OCI-M2 (cell line): Measurements from ENCODE around the gene CDCA4.
"Not testable (repeated sequence)": the region's sequence is repeated elsewhere in the genome, so short reads cannot be mapped to it uniquely, and the experiment has no call there.

Experiments
- DNase-seq: peaks from one replicate; lab custom pipeline; 2025; ENCODE audit not compliant: unreplicated experiment; lab: John Stamatoyannopoulos, UW

The CDCA4 gene

GRCh38 chr14:105020815-105021655, at the start of gene CDCA4:
Gene CDCA4 (minus strand): TSS chr14:105021083. CDS start chr14:105011929, 9,154 bp downstream.
- peak; percentile 86 for DNase-seq

GRCh38 chr14:105069871-105070759, 49.2 kb upstream of the CDCA4 start:
- no peak for DNase-seq

GRCh38 chr14:105069522-105069870, 48.6 kb upstream of the CDCA4 start:
- DNase-seq: no peak

GRCh38 chr14:105068818-105069217, 47.9 kb upstream of the CDCA4 start:
- no peak for DNase-seq

- DNase-seq: no peak
These were observed 47.1 kb upstream of the CDCA4 start for GRCh38 chr14:105067969-105068301.

- no peak for DNase-seq
These were observed 46.5 kb upstream of the CDCA4 start for GRCh38 chr14:105067140-105067968.

GRCh38 chr14:105066240-105067071, 45.6 kb upstream of the CDCA4 start:
- no peak for DNase-seq

GRCh38 chr14:105065280-105066228, 44.7 kb upstream of the CDCA4 start, which contains the start of gene GPR132:
Gene GPR132 (minus strand): TSS chr14:105065430. CDS start chr14:105055420, 10,010 bp downstream.
- no peak for DNase-seq

GRCh38 chr14:105064721-105065143, 43.8 kb upstream of the CDCA4 start:
- DNase-seq: no peak

GRCh38 chr14:105064001-105064400, 43.1 kb upstream of the CDCA4 start:
- DNase-seq: no peak

GRCh38 chr14:105063506-105063905, 42.6 kb upstream of the CDCA4 start:
- not testable (repeated sequence) for DNase-seq

GRCh38 chr14:105063056-105063455, 42.2 kb upstream of the CDCA4 start:
- no peak for DNase-seq

GRCh38 chr14:105062048-105062433, 41.2 kb upstream of the CDCA4 start:
- DNase-seq: no peak

GRCh38 chr14:105061428-105062047, 40.7 kb upstream of the CDCA4 start:
- no peak for DNase-seq

GRCh38 chr14:105060751-105061427, 40.0 kb upstream of the CDCA4 start:
- DNase-seq: no peak

- DNase-seq: no peak
These were observed 39.2 kb upstream of the CDCA4 start for GRCh38 chr14:105059925-105060565.

GRCh38 chr14:105059035-105059924, 38.4 kb upstream of the CDCA4 start:
- DNase-seq: no peak
